ENCODE measurements around the gene CEP192. TPM values are rescaled to one million over a fixed set of nuclear protein-coding genes. Genes with fewer than 3 reads are reported as not detected.
"Not testable (repeated sequence)": the region's sequence is repeated elsewhere in the genome, so short reads cannot be mapped to it uniquely, and the experiment has no call there.

The CEP192 gene
- total RNA-seq, 4 donors from 2014 or later: 16.9 to 28.6 (median 20.0) TPM

DNA sequence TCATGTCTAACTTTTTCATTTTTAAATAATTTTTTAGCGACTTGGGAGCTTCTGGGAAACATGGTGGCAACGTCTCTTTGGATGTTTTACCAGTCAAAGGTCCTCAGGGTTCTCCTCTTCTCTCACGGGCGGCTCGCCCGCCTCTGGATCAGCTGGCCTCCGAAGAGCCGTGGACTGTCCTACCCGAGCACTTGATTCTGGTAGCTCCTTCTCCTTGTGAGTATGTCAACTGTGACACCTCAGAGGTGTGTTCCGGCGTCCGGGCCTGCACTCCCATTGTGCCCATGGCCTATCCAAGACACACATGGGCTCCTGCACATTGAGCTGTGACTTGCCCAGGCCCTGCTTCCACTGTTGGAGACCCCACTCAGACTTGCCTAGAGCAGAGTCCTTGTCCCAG is 104.3 kb downstream of the CEP192 start:
- 85 to 94% methylated on average over 2 to 6 of the region's 12 CpGs for WGBS, 2 donors (ENCODE audit: low coverage in 1 of 2)

DNA sequence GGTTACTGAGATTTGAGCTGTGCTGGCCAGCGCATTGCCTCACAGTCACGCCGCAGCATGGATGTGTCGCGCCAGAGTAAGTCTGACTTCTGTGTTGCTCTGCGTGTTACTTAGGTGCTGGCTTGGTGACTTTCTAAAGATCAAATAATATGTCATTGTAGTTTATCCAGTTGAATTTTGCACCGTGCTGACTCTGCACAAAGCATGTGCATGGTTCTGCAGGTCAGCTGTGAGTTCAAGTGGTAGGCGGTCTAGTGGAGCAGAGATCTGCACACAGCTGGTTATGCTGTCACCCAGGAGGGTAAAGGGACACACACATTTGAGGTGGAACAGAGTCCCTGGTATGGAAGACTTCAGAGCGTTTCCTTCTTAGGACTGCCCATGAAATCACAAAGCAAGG is 105.1 kb downstream of the CEP192 start:
- 90 to 98% methylated on average over 2 to 7 of the region's 9 CpGs for WGBS, 2 donors (ENCODE audit: low coverage in 1 of 2)
- Histone ChIP-seq H3K4me3 (no peak overlapping the region), H3K36me3 (peaks cover 8 to 89% of the 10 kb centered on the region in 2 donors), H3K9me3 (no peaks in the 10 kb centered on the region), H3K27me3 (no peaks in the 10 kb centered on the region), H3K4me1 (no peaks in the 10 kb centered on the region), H3K27ac (no peak overlapping the region)
- ATAC-seq: no peak
- TF ChIP-seq, protein P1, sequence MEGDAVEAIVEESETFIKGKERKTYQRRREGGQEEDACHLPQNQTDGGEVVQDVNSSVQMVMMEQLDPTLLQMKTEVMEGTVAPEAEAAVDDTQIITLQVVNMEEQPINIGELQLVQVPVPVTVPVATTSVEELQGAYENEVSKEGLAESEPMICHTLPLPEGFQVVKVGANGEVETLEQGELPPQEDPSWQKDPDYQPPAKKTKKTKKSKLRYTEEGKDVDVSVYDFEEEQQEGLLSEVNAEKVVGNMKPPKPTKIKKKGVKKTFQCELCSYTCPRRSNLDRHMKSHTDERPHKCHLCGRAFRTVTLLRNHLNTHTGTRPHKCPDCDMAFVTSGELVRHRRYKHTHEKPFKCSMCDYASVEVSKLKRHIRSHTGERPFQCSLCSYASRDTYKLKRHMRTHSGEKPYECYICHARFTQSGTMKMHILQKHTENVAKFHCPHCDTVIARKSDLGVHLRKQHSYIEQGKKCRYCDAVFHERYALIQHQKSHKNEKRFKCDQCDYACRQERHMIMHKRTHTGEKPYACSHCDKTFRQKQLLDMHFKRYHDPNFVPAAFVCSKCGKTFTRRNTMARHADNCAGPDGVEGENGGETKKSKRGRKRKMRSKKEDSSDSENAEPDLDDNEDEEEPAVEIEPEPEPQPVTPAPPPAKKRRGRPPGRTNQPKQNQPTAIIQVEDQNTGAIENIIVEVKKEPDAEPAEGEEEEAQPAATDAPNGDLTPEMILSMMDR (IDR thresholded peaks at IDR 0.05): no peak
- no peak for TF ChIP-seq POLR2AphosphoS5 (IDR thresholded peaks at IDR 0.05)
- TF ChIP-seq EP300 (IDR thresholded peaks at IDR 0.05): no peak
- TF ChIP-seq POLR2A (IDR thresholded peaks at IDR 0.05): no peak

More for the DNA sequence above, 104.3 kb downstream of the CEP192 start:
- no peak overlapping the region for H3K4me3 ChIP-seq
- H3K36me3 ChIP-seq: peaks cover 8 to 89% of the 10 kb centered on the region in 2 donors
- H3K27me3 ChIP-seq: no peaks in the 10 kb centered on the region
- H3K27ac ChIP-seq: no peak overlapping the region
- TF ChIP-seq, protein P1 (IDR thresholded peaks at IDR 0.05): no peak
- TF ChIP-seq POLR2AphosphoS5 (IDR thresholded peaks at IDR 0.05) (no peak), EP300 (IDR thresholded peaks at IDR 0.05) (no peak), POLR2A (IDR thresholded peaks at IDR 0.05) (no peak)
- H3K4me1 ChIP-seq: no peaks in the 10 kb centered on the region
- no peaks in the 10 kb centered on the region for H3K9me3 ChIP-seq
- no peak for ATAC-seq

DNA sequence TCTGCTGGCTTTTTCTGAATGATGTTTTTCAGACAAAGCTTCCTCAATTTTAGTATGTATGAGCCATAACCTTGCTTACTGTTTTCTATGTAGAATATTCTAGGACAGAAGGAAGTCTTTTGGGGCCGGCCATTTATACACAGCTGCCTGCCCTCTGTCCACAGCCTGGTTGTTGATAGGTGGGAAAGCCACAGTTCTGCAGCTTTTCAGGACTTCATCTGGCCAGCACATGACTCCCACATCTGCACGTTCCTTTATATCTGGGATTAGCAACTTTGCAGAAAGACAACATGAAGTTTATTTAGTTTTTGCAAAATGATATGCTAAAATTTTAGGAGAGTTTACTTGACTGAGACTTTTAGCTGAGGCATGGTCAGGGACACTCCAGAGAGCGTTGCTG is 105.6 kb downstream of the CEP192 start:
- H3K4me1 ChIP-seq: no peaks in the 10 kb centered on the region
- ATAC-seq: no peak
- H3K27ac ChIP-seq: no peak overlapping the region
- TF ChIP-seq, protein P1 (IDR thresholded peaks at IDR 0.05): no peak
- no peak for TF ChIP-seq POLR2AphosphoS5 (IDR thresholded peaks at IDR 0.05)
- TF ChIP-seq EP300 (IDR thresholded peaks at IDR 0.05): no peak
- TF ChIP-seq POLR2A (IDR thresholded peaks at IDR 0.05): no peak
- WGBS, 2 donors (ENCODE audit: low coverage in 1 of 2): 88 to 92% methylated on average over 3 of the region's 3 CpGs
- H3K36me3 ChIP-seq: peaks cover 8 to 94% of the 10 kb centered on the region in 2 donors
- H3K9me3 ChIP-seq: no peaks in the 10 kb centered on the region
- no peak overlapping the region for H3K4me3 ChIP-seq
- H3K27me3 ChIP-seq: no peaks in the 10 kb centered on the region

- not testable (repeated sequence) for H3K27ac ChIP-seq, ATAC-seq, H3K4me3 ChIP-seq, H3K9me3 ChIP-seq, H3K27me3 ChIP-seq, H3K4me1 ChIP-seq
- peaks cover 8 to 98% of the 10 kb centered on the region in 2 donors for H3K36me3 ChIP-seq
- WGBS, 2 donors (ENCODE audit: low coverage in 1 of 2): no CpG with 5 or more reads among the region's 26 CpGs
Observed at GRCh38 chr18:13098104-13098503, 106.9 kb downstream of the CEP192 start.

GRCh38 chr18:13099113-13099512 is 108.0 kb downstream of the CEP192 start:
- TF ChIP-seq, protein P1 (IDR thresholded peaks at IDR 0.05): no peak
- TF ChIP-seq EP300 (IDR thresholded peaks at IDR 0.05) (no peak), POLR2A (IDR thresholded peaks at IDR 0.05) (no peak), POLR2AphosphoS5 (IDR thresholded peaks at IDR 0.05) (no peak)

More at GRCh38 chr18:13099113-13099512, 108.0 kb downstream of the CEP192 start:
- WGBS, 2 donors (ENCODE audit: low coverage in 1 of 2): 92 to 93% methylated on average over 3 to 6 of the region's 10 CpGs
- Histone ChIP-seq H3K27ac (no peak overlapping the region), H3K27me3 (no peaks in the 10 kb centered on the region), H3K36me3 (peaks cover 8 to 98% of the 10 kb centered on the region in 2 donors), H3K4me3 (no peak overlapping the region), H3K4me1 (no peaks in the 10 kb centered on the region), H3K9me3 (no peaks in the 10 kb centered on the region)
- ATAC-seq: no peak
